HepG2 (cell line): ENCODE measurements around the gene TEF. TPM values are rescaled to one million over a fixed set of nuclear protein-coding genes. Genes with fewer than 3 reads are reported as not detected.
A peak's percentile ranks its signal among the peaks of the same experiment; 100 is the strongest.

Source experiments
- FOXK2 ChIP-seq: fragments of 450-650 bp; IDR thresholded peaks from 2 replicates; pipeline ENCODE4 v1.6.1; 2016
- HDAC1 ChIP-seq: sonication (generic); formaldehyde crosslinking; IDR thresholded peaks from 2 replicates; pipeline ENCODE4 v1.5.1; 2020; ENCODE audit warnings: mild to moderate bottlenecking, missing genetic modification reagents
- HMG20A ChIP-seq: IDR thresholded peaks from 2 replicates; pipeline ENCODE4 v1.6.1; 2016; ENCODE audit warnings: borderline replicate concordance
- KLF13 ChIP-seq: sonication (generic); formaldehyde crosslinking; IDR thresholded peaks from 2 replicates; pipeline ENCODE4 v1.4.0; 2020; ENCODE audit warnings: mild to moderate bottlenecking, missing genetic modification reagents
- MAFF ChIP-seq: IDR thresholded peaks from 2 replicates; pipeline ENCODE4 v1.6.1; 2011; ENCODE audit warnings: low read depth, low read length, improper control_type of control experiment
- MXI1 ChIP-seq: IDR thresholded peaks from 3 replicates; pipeline ENCODE4 v1.6.1; 2012; ENCODE audit warnings: low read depth, low read length, inconsistent platforms, borderline replicate concordance
- NFATC3 ChIP-seq: sonication (generic); formaldehyde crosslinking; IDR thresholded peaks from 2 replicates; pipeline ENCODE4 v1.5.1; 2020; ENCODE audit warnings: mild to moderate bottlenecking, missing genetic modification reagents
- NR1H2 ChIP-seq: sonication (generic); formaldehyde crosslinking; IDR thresholded peaks from 2 replicates; pipeline ENCODE4 v1.8.1; 2022; ENCODE audit warnings: low read depth, missing genetic modification reagents, borderline replicate concordance
- RBAK ChIP-seq: sonication (generic); formaldehyde crosslinking; IDR thresholded peaks from 2 replicates; pipeline ENCODE4 v1.5.1; 2020; ENCODE audit warnings: mild to moderate bottlenecking, missing genetic modification reagents
- ZNF251 ChIP-seq: sonication (generic); formaldehyde crosslinking; IDR thresholded peaks from 2 replicates; pipeline ENCODE4 v1.9.0; 2021; ENCODE audit warnings: mild to moderate bottlenecking, missing genetic modification reagents
- ZNF564 ChIP-seq: sonication (generic); formaldehyde crosslinking; IDR thresholded peaks from 2 replicates; pipeline ENCODE4 v1.8.1; 2023; ENCODE audit warnings: mild to moderate bottlenecking, missing genetic modification reagents
- ZNF839 ChIP-seq: sonication (generic); formaldehyde crosslinking; IDR thresholded peaks from 2 replicates; pipeline ENCODE4 v1.4.0; 2020; ENCODE audit warnings: missing genetic modification reagents, mild to moderate bottlenecking, borderline replicate concordance
- polyA plus RNA-seq, 8 experiments: library from polyadenylated mRNA; depleted of rRNA in 3 of 8; stranded (reverse) in 7 of 8; unstranded in 1 of 8; fragments of >200 nt; fragmentation: Illumina TruSeq in 4 of 8; extraction: Trizol in 4 of 8; gene quantifications; 2 replicates each; pipeline versions ENCODE4 v1.2.1 to v1.2.3, GENCODE V29; 2011 to 2016; ENCODE audit warnings: low read depth in 4 of 8, missing spikeins in 1 of 8, mixed read lengths in 1 of 8; ENCODE audit not compliant: insufficient read depth in 1 of 8
- total RNA-seq, 5 experiments: library from RNA; depleted of rRNA; stranded (reverse); fragments of >200 nt; fragmentation: Illumina TruSeq; extraction: Trizol; gene quantifications; 2 replicates each; pipeline ENCODE4 v1.2.3, GENCODE V29; 2016; ENCODE audit warnings: low read depth in 1 of 5
- TF ChIP-seq, protein P1 (sequence below): sonication (generic); formaldehyde crosslinking; conservative IDR thresholded peaks from 2 replicates; pipeline ENCODE4 v1.5.0; 2020; ENCODE audit warnings: missing genetic modification reagents
- TF ChIP-seq, protein P2 (sequence below): sonication (generic); formaldehyde crosslinking; IDR thresholded peaks from 2 replicates; pipeline ENCODE4 v1.4.0; 2020; ENCODE audit warnings: missing genetic modification reagents; ENCODE audit errors: not compliant biosample characterization
- TF ChIP-seq, protein P3 (sequence below): sonication (generic); formaldehyde crosslinking; IDR thresholded peaks from 2 replicates; pipeline ENCODE4 v1.5.0; 2020; ENCODE audit warnings: mild to moderate bottlenecking, low read depth, missing genetic modification reagents, borderline replicate concordance
- TF ChIP-seq, protein P4 (sequence below): IDR thresholded peaks from 2 replicates; pipeline ENCODE4 v1.6.1; 2018; ENCODE audit warnings: missing genetic modification reagents, mild to moderate bottlenecking, missing compliant biosample characterization
- TF ChIP-seq, protein P5 (sequence below): sonication (generic); formaldehyde crosslinking; IDR thresholded peaks from 2 replicates; pipeline ENCODE4 v1.9.0; 2021; ENCODE audit warnings: missing genetic modification reagents, mild to moderate bottlenecking, borderline replicate concordance
- TF ChIP-seq, protein P6 (sequence below): sonication (generic); formaldehyde crosslinking; IDR thresholded peaks from 2 replicates; pipeline ENCODE4 v1.5.1; 2020; ENCODE audit warnings: mild to moderate bottlenecking, moderate library complexity, missing genetic modification reagents
- TF ChIP-seq, protein P7 (sequence below): fragments of 450-650 bp; IDR thresholded peaks from 2 replicates; pipeline ENCODE4 v1.6.1; 2017; ENCODE audit warnings: mild to moderate bottlenecking

Gene TEF
- total and polyA plus RNA-seq, 2 of the 13 experiments (the other 11 are each of a cell fraction or from before 2014, with no cell fraction given) = 7.6 to 11.2 TPM

DNA sequence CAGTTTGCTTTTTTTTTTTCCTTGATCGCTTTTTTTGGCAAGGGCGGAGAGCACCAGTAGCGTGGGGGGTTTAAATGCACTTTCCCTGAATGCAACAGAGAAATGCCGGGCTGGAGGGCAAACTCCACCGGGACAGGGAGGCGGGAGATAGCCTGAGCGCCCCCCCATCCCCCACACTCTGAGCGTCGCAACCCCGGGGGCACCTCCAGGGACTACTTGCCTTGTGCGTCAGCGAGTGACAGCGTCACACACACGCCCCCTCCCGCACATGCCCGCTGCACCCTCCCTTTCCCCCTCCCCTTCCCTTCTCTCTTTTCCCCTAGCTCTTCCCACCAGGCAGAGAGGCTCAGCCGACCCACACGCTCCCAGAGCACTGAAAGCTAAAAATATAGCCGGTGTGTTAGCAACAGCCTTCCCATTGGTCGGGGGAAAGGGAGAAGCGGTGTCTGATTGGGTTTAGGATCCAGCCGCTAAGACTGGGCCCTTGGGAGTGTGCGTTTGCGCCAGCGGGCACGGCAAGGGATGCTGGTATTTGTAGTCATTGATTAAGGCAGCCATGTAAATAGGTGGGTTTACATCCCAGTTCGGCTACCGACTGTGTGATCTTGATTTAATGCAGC is 66.6 kb downstream of the TEF start (continued):
- TF ChIP-seq ZNF839 (CRISPR knock-in tag) = no peak
- peak; percentile 75; the same call in 1 of the 3 replicates for TF ChIP-seq MXI1
- no peak for TF ChIP-seq MAFF
- no peak for TF ChIP-seq NFATC3 (CRISPR knock-in tag)
- TF ChIP-seq RBAK (CRISPR knock-in tag) = no peak
- TF ChIP-seq, protein P1, sequence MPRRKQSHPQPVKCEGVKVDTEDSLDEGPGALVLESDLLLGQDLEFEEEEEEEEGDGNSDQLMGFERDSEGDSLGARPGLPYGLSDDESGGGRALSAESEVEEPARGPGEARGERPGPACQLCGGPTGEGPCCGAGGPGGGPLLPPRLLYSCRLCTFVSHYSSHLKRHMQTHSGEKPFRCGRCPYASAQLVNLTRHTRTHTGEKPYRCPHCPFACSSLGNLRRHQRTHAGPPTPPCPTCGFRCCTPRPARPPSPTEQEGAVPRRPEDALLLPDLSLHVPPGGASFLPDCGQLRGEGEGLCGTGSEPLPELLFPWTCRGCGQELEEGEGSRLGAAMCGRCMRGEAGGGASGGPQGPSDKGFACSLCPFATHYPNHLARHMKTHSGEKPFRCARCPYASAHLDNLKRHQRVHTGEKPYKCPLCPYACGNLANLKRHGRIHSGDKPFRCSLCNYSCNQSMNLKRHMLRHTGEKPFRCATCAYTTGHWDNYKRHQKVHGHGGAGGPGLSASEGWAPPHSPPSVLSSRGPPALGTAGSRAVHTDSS (CRISPR knock-in tag) = no peak
- peak; percentile 80 for TF ChIP-seq HDAC1
- TF ChIP-seq, protein P2, sequence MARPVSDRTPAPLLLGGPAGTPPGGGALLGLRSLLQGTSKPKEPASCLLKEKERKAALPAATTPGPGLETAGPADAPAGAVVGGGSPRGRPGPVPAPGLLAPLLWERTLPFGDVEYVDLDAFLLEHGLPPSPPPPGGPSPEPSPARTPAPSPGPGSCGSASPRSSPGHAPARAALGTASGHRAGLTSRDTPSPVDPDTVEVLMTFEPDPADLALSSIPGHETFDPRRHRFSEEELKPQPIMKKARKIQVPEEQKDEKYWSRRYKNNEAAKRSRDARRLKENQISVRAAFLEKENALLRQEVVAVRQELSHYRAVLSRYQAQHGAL (CRISPR knock-in tag) = no peak
- TF ChIP-seq NR1H2 (CRISPR knock-in tag) = no peak
- TF ChIP-seq ZNF564 (CRISPR knock-in tag) = no peak
- TF ChIP-seq FOXK2 = peak; percentile 52; the same call in 1 of the 2 replicates
- TF ChIP-seq, protein P3, sequence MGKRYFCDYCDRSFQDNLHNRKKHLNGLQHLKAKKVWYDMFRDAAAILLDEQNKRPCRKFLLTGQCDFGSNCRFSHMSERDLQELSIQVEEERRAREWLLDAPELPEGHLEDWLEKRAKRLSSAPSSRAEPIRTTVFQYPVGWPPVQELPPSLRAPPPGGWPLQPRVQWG (CRISPR knock-in tag) = no peak
- TF ChIP-seq, protein P4, sequence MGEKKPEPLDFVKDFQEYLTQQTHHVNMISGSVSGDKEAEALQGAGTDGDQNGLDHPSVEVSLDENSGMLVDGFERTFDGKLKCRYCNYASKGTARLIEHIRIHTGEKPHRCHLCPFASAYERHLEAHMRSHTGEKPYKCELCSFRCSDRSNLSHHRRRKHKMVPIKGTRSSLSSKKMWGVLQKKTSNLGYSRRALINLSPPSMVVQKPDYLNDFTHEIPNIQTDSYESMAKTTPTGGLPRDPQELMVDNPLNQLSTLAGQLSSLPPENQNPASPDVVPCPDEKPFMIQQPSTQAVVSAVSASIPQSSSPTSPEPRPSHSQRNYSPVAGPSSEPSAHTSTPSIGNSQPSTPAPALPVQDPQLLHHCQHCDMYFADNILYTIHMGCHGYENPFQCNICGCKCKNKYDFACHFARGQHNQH (CRISPR knock-in tag) = peak; percentile 71
- TF ChIP-seq HMG20A (CRISPR knock-in tag) = no peak
- TF ChIP-seq, protein P5, sequence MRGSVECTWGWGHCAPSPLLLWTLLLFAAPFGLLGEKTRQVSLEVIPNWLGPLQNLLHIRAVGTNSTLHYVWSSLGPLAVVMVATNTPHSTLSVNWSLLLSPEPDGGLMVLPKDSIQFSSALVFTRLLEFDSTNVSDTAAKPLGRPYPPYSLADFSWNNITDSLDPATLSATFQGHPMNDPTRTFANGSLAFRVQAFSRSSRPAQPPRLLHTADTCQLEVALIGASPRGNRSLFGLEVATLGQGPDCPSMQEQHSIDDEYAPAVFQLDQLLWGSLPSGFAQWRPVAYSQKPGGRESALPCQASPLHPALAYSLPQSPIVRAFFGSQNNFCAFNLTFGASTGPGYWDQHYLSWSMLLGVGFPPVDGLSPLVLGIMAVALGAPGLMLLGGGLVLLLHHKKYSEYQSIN (CRISPR knock-in tag) = no peak
- TF ChIP-seq KLF13 (CRISPR knock-in tag) = peak; percentile 87; the same call in 1 of the 2 replicates
- TF ChIP-seq, protein P6, sequence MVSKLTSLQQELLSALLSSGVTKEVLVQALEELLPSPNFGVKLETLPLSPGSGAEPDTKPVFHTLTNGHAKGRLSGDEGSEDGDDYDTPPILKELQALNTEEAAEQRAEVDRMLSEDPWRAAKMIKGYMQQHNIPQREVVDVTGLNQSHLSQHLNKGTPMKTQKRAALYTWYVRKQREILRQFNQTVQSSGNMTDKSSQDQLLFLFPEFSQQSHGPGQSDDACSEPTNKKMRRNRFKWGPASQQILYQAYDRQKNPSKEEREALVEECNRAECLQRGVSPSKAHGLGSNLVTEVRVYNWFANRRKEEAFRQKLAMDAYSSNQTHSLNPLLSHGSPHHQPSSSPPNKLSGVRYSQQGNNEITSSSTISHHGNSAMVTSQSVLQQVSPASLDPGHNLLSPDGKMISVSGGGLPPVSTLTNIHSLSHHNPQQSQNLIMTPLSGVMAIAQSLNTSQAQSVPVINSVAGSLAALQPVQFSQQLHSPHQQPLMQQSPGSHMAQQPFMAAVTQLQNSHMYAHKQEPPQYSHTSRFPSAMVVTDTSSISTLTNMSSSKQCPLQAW (CRISPR knock-in tag) = peak; percentile 75; the same call in 1 of the 2 replicates
- no peak for TF ChIP-seq ZNF251 (CRISPR knock-in tag)
- TF ChIP-seq, protein P7, sequence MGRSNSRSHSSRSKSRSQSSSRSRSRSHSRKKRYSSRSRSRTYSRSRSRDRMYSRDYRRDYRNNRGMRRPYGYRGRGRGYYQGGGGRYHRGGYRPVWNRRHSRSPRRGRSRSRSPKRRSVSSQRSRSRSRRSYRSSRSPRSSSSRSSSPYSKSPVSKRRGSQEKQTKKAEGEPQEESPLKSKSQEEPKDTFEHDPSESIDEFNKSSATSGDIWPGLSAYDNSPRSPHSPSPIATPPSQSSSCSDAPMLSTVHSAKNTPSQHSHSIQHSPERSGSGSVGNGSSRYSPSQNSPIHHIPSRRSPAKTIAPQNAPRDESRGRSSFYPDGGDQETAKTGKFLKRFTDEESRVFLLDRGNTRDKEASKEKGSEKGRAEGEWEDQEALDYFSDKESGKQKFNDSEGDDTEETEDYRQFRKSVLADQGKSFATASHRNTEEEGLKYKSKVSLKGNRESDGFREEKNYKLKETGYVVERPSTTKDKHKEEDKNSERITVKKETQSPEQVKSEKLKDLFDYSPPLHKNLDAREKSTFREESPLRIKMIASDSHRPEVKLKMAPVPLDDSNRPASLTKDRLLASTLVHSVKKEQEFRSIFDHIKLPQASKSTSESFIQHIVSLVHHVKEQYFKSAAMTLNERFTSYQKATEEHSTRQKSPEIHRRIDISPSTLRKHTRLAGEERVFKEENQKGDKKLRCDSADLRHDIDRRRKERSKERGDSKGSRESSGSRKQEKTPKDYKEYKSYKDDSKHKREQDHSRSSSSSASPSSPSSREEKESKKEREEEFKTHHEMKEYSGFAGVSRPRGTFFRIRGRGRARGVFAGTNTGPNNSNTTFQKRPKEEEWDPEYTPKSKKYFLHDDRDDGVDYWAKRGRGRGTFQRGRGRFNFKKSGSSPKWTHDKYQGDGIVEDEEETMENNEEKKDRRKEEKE = no peak
